ENCODE measurements around the gene CHRNA1. TPM values are rescaled to one million over a fixed set of nuclear protein-coding genes. Genes with fewer than 3 reads are reported as not detected.
A peak's percentile ranks its signal among the peaks of the same experiment; 100 is the strongest.
"Not testable (repeated sequence)": the region's sequence is repeated elsewhere in the genome, so short reads cannot be mapped to it uniquely, and the experiment has no call there.

CHRNA1 gene
- total RNA-seq, 2 experiments from 2014 or later, result not detected

- ChIA-PET CTCF (interaction anchor here (1.1 to 2.2 kb wide), 5 partner anchors 8 to 29 kb away, joined by 3 to 10 read pairs (median 6); no protein-coding TSS in a partner anchor), POLR2A (no interaction called here)
- H3K4me1 Mint-ChIP-seq, result peaks cover 28% of the 10 kb centered on the region
- H3K27ac Mint-ChIP-seq, result no peak overlapping the region
- no peak for DNase-seq
- H3K4me3 Mint-ChIP-seq, result no peak overlapping the region
- no peaks in the 10 kb centered on the region for H3K9me3 Mint-ChIP-seq
- no peaks in the 10 kb centered on the region for H3K36me3 Mint-ChIP-seq (ENCODE audit: low read depth)
- no peaks in the 10 kb centered on the region for H3K27me3 Mint-ChIP-seq
Measured at GRCh38 chr2:174717916-174718315, 46.4 kb downstream of the CHRNA1 start.

GRCh38 chr2:174717273-174717672 is 47.0 kb downstream of the CHRNA1 start:
- H3K36me3 Mint-ChIP-seq (ENCODE audit: low read depth), result no peaks in the 10 kb centered on the region
- H3K27me3 Mint-ChIP-seq, result no peaks in the 10 kb centered on the region
- DNase-seq, result peak; percentile 51
- peaks cover 28% of the 10 kb centered on the region for H3K4me1 Mint-ChIP-seq
- CTCF ChIA-PET, result interaction anchor here (1.1 to 2.2 kb wide), 3 partner anchors 12 to 17 kb away, joined by 3 to 10 read pairs (median 6); no protein-coding TSS in a partner anchor
- POLR2A ChIA-PET, result no interaction called here
- peak overlapping the region; percentile 76 for H3K27ac Mint-ChIP-seq
- peak overlapping the region; percentile 37 for H3K4me3 Mint-ChIP-seq
- no peaks in the 10 kb centered on the region for H3K9me3 Mint-ChIP-seq

GRCh38 chr2:174716785-174717184 is 47.5 kb downstream of the CHRNA1 start:
- ChIA-PET CTCF (interaction anchor here (1.8 kb wide), 1 partner anchor 16 kb away, joined by 6 read pairs; no protein-coding TSS in a partner anchor), POLR2A (no interaction called here)
- no peaks in the 10 kb centered on the region for H3K9me3 Mint-ChIP-seq
- H3K27ac Mint-ChIP-seq, result peak overlapping the region; percentile 76
- DNase-seq, result peak; percentile 39
- no peaks in the 10 kb centered on the region for H3K36me3 Mint-ChIP-seq (ENCODE audit: low read depth)
- H3K4me1 Mint-ChIP-seq, result peaks cover 28% of the 10 kb centered on the region
- peak overlapping the region; percentile 37 for H3K4me3 Mint-ChIP-seq
- H3K27me3 Mint-ChIP-seq, result no peaks in the 10 kb centered on the region

- POLR2A ChIA-PET, result no interaction called here
- no peaks in the 10 kb centered on the region for H3K9me3 Mint-ChIP-seq
- CTCF ChIA-PET, result interaction anchor here (1.0 to 1.4 kb wide), 2 partner anchors 8 to 15 kb away, joined by 3 read pairs; no protein-coding TSS in a partner anchor
Measured at GRCh38 chr2:174713686-174714085, 50.6 kb downstream of the CHRNA1 start.

GRCh38 chr2:174711206-174711605 is 53.1 kb downstream of the CHRNA1 start:
- peaks cover 9% of the 10 kb centered on the region for H3K4me1 Mint-ChIP-seq
- H3K9me3 Mint-ChIP-seq, result no peaks in the 10 kb centered on the region
- POLR2A ChIA-PET, result no interaction called here
- H3K36me3 Mint-ChIP-seq (ENCODE audit: low read depth), result no peaks in the 10 kb centered on the region
- no peak for DNase-seq
- CTCF ChIA-PET, result interaction anchor here (0.8 to 1.8 kb wide), 3 partner anchors 15 to 38 kb away, joined by 3 to 6 read pairs (median 3); no protein-coding TSS in a partner anchor
- H3K27me3 Mint-ChIP-seq, result peaks cover 13% of the 10 kb centered on the region
- no peak overlapping the region for H3K4me3 Mint-ChIP-seq
- H3K27ac Mint-ChIP-seq, result no peak overlapping the region

More at GRCh38 chr2:174713686-174714085, 50.6 kb downstream of the CHRNA1 start:
- no peak overlapping the region for H3K27ac Mint-ChIP-seq
- peaks cover 9% of the 10 kb centered on the region for H3K27me3 Mint-ChIP-seq
- no peak overlapping the region for H3K4me3 Mint-ChIP-seq
- no peaks in the 10 kb centered on the region for H3K36me3 Mint-ChIP-seq (ENCODE audit: low read depth)
- DNase-seq, result no peak
- peaks cover 28% of the 10 kb centered on the region for H3K4me1 Mint-ChIP-seq

- H3K27me3 Mint-ChIP-seq, result peaks cover 21% of the 10 kb centered on the region
- CTCF ChIA-PET, result interaction anchor here (1.4 to 1.5 kb wide), 2 partner anchors 9 to 10 kb away, joined by 5 to 6 read pairs; no protein-coding TSS in a partner anchor
- POLR2A ChIA-PET; H3K36me3 Mint-ChIP-seq (ENCODE audit: low read depth); H3K4me3 Mint-ChIP-seq; H3K27ac Mint-ChIP-seq; DNase-seq; H3K9me3 Mint-ChIP-seq; H3K4me1 Mint-ChIP-seq: not testable (repeated sequence)
Measured at GRCh38 chr2:174709416-174710004, 54.8 kb downstream of the CHRNA1 start.

GRCh38 chr2:174708713-174709112 is 55.6 kb downstream of the CHRNA1 start:
- POLR2A ChIA-PET, result no interaction called here

GRCh38 chr2:174705321-174705720 is 59.0 kb downstream of the CHRNA1 start:
- POLR2A ChIA-PET, result no interaction called here
- Mint-ChIP-seq H3K36me3 (ENCODE audit: low read depth) (no peaks in the 10 kb centered on the region), H3K9me3 (no peaks in the 10 kb centered on the region), H3K27ac (no peak overlapping the region), H3K4me3 (no peak overlapping the region), H3K4me1 (peaks cover 8% of the 10 kb centered on the region), H3K27me3 (peaks cover 32% of the 10 kb centered on the region)
- DNase-seq, result no peak
- CTCF ChIA-PET, result no interaction called here

More at GRCh38 chr2:174708713-174709112, 55.6 kb downstream of the CHRNA1 start:
- no peak overlapping the region for H3K27ac Mint-ChIP-seq
- H3K4me3 Mint-ChIP-seq, result no peak overlapping the region
- peaks cover 26% of the 10 kb centered on the region for H3K27me3 Mint-ChIP-seq
- no peak for DNase-seq
- CTCF ChIA-PET, result interaction anchor here (1.4 to 1.5 kb wide), 2 partner anchors 9 to 10 kb away, joined by 5 to 6 read pairs; no protein-coding TSS in a partner anchor
- H3K4me1 Mint-ChIP-seq, result peaks cover 8% of the 10 kb centered on the region
- H3K9me3 Mint-ChIP-seq, result no peaks in the 10 kb centered on the region
- H3K36me3 Mint-ChIP-seq (ENCODE audit: low read depth), result no peaks in the 10 kb centered on the region

- CTCF ChIA-PET, result interaction anchor here (0.6 kb wide), 1 partner anchor 12 kb away, joined by 3 read pairs; no protein-coding TSS in a partner anchor
- DNase-seq, result no peak
- Mint-ChIP-seq H3K27me3 (peaks cover 32% of the 10 kb centered on the region), H3K4me1 (peaks cover 8% of the 10 kb centered on the region), H3K36me3 (ENCODE audit: low read depth) (no peaks in the 10 kb centered on the region), H3K4me3 (no peak overlapping the region), H3K27ac (no peak overlapping the region), H3K9me3 (no peaks in the 10 kb centered on the region)
- POLR2A ChIA-PET, result no interaction called here
Measured at GRCh38 chr2:174704642-174705041, 59.6 kb downstream of the CHRNA1 start.

- Mint-ChIP-seq H3K36me3 (ENCODE audit: low read depth) (no peaks in the 10 kb centered on the region), H3K27me3 (peaks cover 31% of the 10 kb centered on the region), H3K9me3 (no peaks in the 10 kb centered on the region), H3K4me1 (peaks cover 8% of the 10 kb centered on the region), H3K4me3 (no peak overlapping the region), H3K27ac (no peak overlapping the region)
- CTCF ChIA-PET, result interaction anchor here (0.6 kb wide), 1 partner anchor 11 kb away, joined by 3 read pairs; no protein-coding TSS in a partner anchor
- no peak for DNase-seq
- POLR2A ChIA-PET, result no interaction called here
Measured at GRCh38 chr2:174704061-174704460, 60.2 kb downstream of the CHRNA1 start.

- H3K4me1 Mint-ChIP-seq, result peaks cover 1% of the 10 kb centered on the region
- H3K36me3 Mint-ChIP-seq (ENCODE audit: low read depth), result no peaks in the 10 kb centered on the region
- H3K27me3 Mint-ChIP-seq, result peaks cover 25% of the 10 kb centered on the region
- DNase-seq, result no peak
- H3K27ac Mint-ChIP-seq, result no peak overlapping the region
- POLR2A ChIA-PET, result no interaction called here
- CTCF ChIA-PET, result no interaction called here
- no peaks in the 10 kb centered on the region for H3K9me3 Mint-ChIP-seq
- no peak overlapping the region for H3K4me3 Mint-ChIP-seq
Measured at GRCh38 chr2:174703430-174703829, 60.8 kb downstream of the CHRNA1 start.

GRCh38 chr2:174702541-174702940 is 61.7 kb downstream of the CHRNA1 start:
- Mint-ChIP-seq H3K36me3 (ENCODE audit: low read depth) (no peaks in the 10 kb centered on the region), H3K27ac (no peak overlapping the region), H3K9me3 (no peaks in the 10 kb centered on the region), H3K4me3 (no peak overlapping the region), H3K27me3 (peaks cover 23% of the 10 kb centered on the region), H3K4me1 (no peaks in the 10 kb centered on the region)
- ChIA-PET CTCF (interaction anchor here (0.9 to 1.6 kb wide), 3 partner anchors 10 to 46 kb away, joined by 3 to 4 read pairs (median 3); no protein-coding TSS in a partner anchor), POLR2A (no interaction called here)
- no peak for DNase-seq

- CTCF ChIA-PET, result interaction anchor here (0.5 to 4.8 kb wide), 17 partner anchors 9 to 445 kb away, joined by 3 to 45 read pairs (median 4); no protein-coding TSS in a partner anchor
- POLR2A ChIA-PET, result no interaction called here
Measured at GRCh38 chr2:174699993-174700766, 64.1 kb downstream of the CHRNA1 start.

More at GRCh38 chr2:174699993-174700766, 64.1 kb downstream of the CHRNA1 start:
- Mint-ChIP-seq H3K27me3 (peaks cover 24% of the 10 kb centered on the region), H3K27ac (no peak overlapping the region), H3K4me1 (no peaks in the 10 kb centered on the region), H3K36me3 (ENCODE audit: low read depth) (no peaks in the 10 kb centered on the region), H3K9me3 (no peaks in the 10 kb centered on the region), H3K4me3 (no peak overlapping the region)
- DNase-seq, result peak; percentile 64

Data from activated CD4-positive, alpha-beta T cell treated with anti-CD3 and anti-CD28 coated beads, Interleukin-2, amount 10 ng/mL, durations not matched to agents 7 days and 5 days (primary cell).